Skin epidermis (tissue), 12 donors: Measurements from ENCODE around the gene FAM169A.
"Not testable (repeated sequence)": the region's sequence is repeated elsewhere in the genome, so short reads cannot be mapped to it uniquely, and the experiment has no call there.

Source experiments
- H3K27ac ChIP-seq, 21 experiments: fragments of 200-600 bp; sonication (generic) in 11 of 21; one replicate each; pipeline ENCODE4 v1.5.0; 2020; ENCODE audit warnings: mild to moderate bottlenecking in 3 of 21, inconsistent platforms in 2 of 21, moderate library complexity in 2 of 21
- H3K4me3 ChIP-seq, 7 experiments: fragments of 200-600 bp; sonication (generic) in 2 of 7; one replicate each; pipeline ENCODE4 v1.5.0; 2020; ENCODE audit warnings: inconsistent platforms in 2 of 7, mild to moderate bottlenecking in 2 of 7, moderate library complexity in 1 of 7

Gene FAM169A

GRCh38 chr5:74873525-74874249 is 7.5 kb upstream of the FAM169A start:
- H3K27ac ChIP-seq: no peak overlapping the region
- H3K4me3 ChIP-seq: no peak overlapping the region

GRCh38 chr5:74870299-74871067 is 4.3 kb upstream of the FAM169A start:
- H3K27ac ChIP-seq: no peak overlapping the region
- H3K4me3 ChIP-seq: no peak overlapping the region

- H3K4me3 ChIP-seq, H3K27ac ChIP-seq: not testable (repeated sequence)
These were observed 3.2 kb upstream of the FAM169A start for GRCh38 chr5:74869414-74869813.

- Histone ChIP-seq H3K27ac (peak overlapping the region in 10 of 21 experiments; percentile 15 to 85 (median 56)), H3K4me3 (peak overlapping the region; percentile 36 to 79 (median 59))
These were observed 492 bp upstream of the FAM169A start for GRCh38 chr5:74866596-74867162.

GRCh38 chr5:74865256-74865803 is 857 bp downstream of the FAM169A start:
- Histone ChIP-seq H3K4me3 (peak overlapping the region; percentile 36 to 79 (median 59)), H3K27ac (peak overlapping the region in 8 of 21 experiments; percentile 39 to 85 (median 58))

GRCh38 chr5:74864823-74865222 is 1.4 kb downstream of the FAM169A start:
- Histone ChIP-seq H3K27ac (no peak overlapping the region), H3K4me3 (peak overlapping the region in 3 of 7 experiments; percentile 36 to 79 (median 59))

- H3K4me3 ChIP-seq: no peak overlapping the region
- no peak overlapping the region for H3K27ac ChIP-seq
These were observed 2.5 kb downstream of the FAM169A start for GRCh38 chr5:74863726-74864125.

- no peak overlapping the region for H3K27ac ChIP-seq
- no peak overlapping the region for H3K4me3 ChIP-seq
These were observed 4.0 kb downstream of the FAM169A start for GRCh38 chr5:74862221-74862620.

GRCh38 chr5:74856975-74857374 is 9.2 kb downstream of the FAM169A start:
- not testable (repeated sequence) for H3K27ac ChIP-seq, H3K4me3 ChIP-seq

- no peak overlapping the region for H3K27ac ChIP-seq
- H3K4me3 ChIP-seq: no peak overlapping the region
These were observed 12.9 kb downstream of the FAM169A start for GRCh38 chr5:74853256-74853655.

- H3K4me3 ChIP-seq: peak overlapping the region in 2 of 7 experiments; percentile 7 to 17
These were observed 14.4 kb downstream of the FAM169A start for GRCh38 chr5:74851684-74852353.

GRCh38 chr5:74850789-74851425 is 15.3 kb downstream of the FAM169A start:
- Histone ChIP-seq H3K27ac (peak overlapping the region in 7 of 21 experiments; percentile 0 to 75 (median 49)), H3K4me3 (no peak overlapping the region)

More at GRCh38 chr5:74851684-74852353, 14.4 kb downstream of the FAM169A start:
- H3K27ac ChIP-seq: peak overlapping the region in 14 of 21 experiments; percentile 2 to 75 (median 48)

- Histone ChIP-seq H3K27ac (no peak overlapping the region), H3K4me3 (no peak overlapping the region)
These were observed 16.2 kb downstream of the FAM169A start for GRCh38 chr5:74850030-74850429.

- H3K4me3 ChIP-seq: no peak overlapping the region
- no peak overlapping the region for H3K27ac ChIP-seq
These were observed 17.6 kb downstream of the FAM169A start for GRCh38 chr5:74848553-74849025.

- Histone ChIP-seq H3K27ac (no peak overlapping the region), H3K4me3 (no peak overlapping the region)
These were observed 27.0 kb downstream of the FAM169A start for GRCh38 chr5:74839229-74839628.

- Histone ChIP-seq H3K27ac (no peak overlapping the region), H3K4me3 (no peak overlapping the region)
These were observed 27.9 kb downstream of the FAM169A start for GRCh38 chr5:74838262-74838661.

- Histone ChIP-seq H3K27ac (no peak overlapping the region), H3K4me3 (no peak overlapping the region)
These were observed 29.1 kb downstream of the FAM169A start for GRCh38 chr5:74837115-74837514.

GRCh38 chr5:74833537-74834266 is 32.5 kb downstream of the FAM169A start:
- H3K27ac ChIP-seq: no peak overlapping the region
- H3K4me3 ChIP-seq: no peak overlapping the region
